Type B pancreatic cell (in vitro differentiated cells): Measurements from ENCODE around the gene STAT6. TPM values are rescaled to one million over a fixed set of nuclear protein-coding genes. Genes with fewer than 3 reads are reported as not detected.

ENCODE experiments used
- DNase-seq: peaks from one replicate; pipeline ENCODE4 v3.0.0; 2021; ENCODE audit warnings: mixed read lengths; ENCODE audit not compliant: unreplicated experiment; ENCODE audit errors: extremely low spot score
- H3K27ac Mint-ChIP-seq: 2 replicates; pipeline ENCODE4 v1.8.0; 2021; ENCODE audit warnings: mild to moderate bottlenecking, mixed read lengths
- H3K27me3 Mint-ChIP-seq: 2 replicates; pipeline ENCODE4 v1.8.0; 2021; ENCODE audit warnings: mixed read lengths
- H3K36me3 Mint-ChIP-seq: 2 replicates; pipeline ENCODE4 v1.8.0; 2021; ENCODE audit warnings: mixed read lengths
- H3K4me1 Mint-ChIP-seq: one replicate; pipeline ENCODE4 v1.8.0; 2021; ENCODE audit warnings: mixed read lengths; ENCODE audit not compliant: unreplicated experiment
- H3K4me3 Mint-ChIP-seq: 2 replicates; pipeline ENCODE4 v1.8.0; 2021; ENCODE audit warnings: mild to moderate bottlenecking, mixed read lengths
- H3K9me3 Mint-ChIP-seq: 2 replicates; pipeline ENCODE4 v1.8.0; 2021; ENCODE audit warnings: mixed read lengths
- total RNA-seq: library from RNA; stranded (reverse); gene quantifications from 2 replicates; pipeline ENCODE4 v1.2.1, GENCODE V29; 2021; ENCODE audit warnings: low replicate concordance
- TF ChIP-seq, protein P1 (sequence below): fragments of 200-600 bp; sonication (generic); conservative IDR thresholded peaks from 2 replicates; pipeline ENCODE4 v1.5.0; 2021; ENCODE audit warnings: antibody characterized with exemption, mild to moderate bottlenecking

STAT6 gene
- total RNA-seq, 1 donor from 2014 or later, result 83.4 TPM

DNA sequence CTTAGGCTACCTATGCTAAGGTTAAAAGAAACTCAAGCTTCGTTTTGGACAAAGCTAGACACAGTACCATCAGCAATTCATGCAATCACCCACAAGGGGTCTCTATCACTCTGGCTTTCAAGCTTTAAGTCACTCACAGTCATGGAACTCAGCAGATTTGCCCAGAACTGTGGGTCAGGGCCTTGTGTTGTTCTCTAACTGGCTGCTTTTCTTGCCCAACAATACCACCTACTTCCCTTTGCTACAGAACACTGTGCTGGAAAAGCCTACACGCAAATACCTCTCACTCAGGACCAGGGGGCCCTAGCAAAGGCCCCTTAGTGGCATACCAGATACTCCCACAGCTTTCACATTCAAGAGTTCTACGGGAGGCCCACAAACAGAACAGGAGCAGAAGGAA lies 41.6 kb downstream of the STAT6 start:
- Mint-ChIP-seq H3K4me3 (no peak overlapping the region), H3K27me3 (no peaks in the 10 kb centered on the region), H3K27ac (peak overlapping the region; percentile 78), H3K36me3 (peaks cover 21% of the 10 kb centered on the region), H3K4me1 (peaks cover 6% of the 10 kb centered on the region), H3K9me3 (no peaks in the 10 kb centered on the region)
- DNase-seq, result no peak
- TF ChIP-seq, protein P1, sequence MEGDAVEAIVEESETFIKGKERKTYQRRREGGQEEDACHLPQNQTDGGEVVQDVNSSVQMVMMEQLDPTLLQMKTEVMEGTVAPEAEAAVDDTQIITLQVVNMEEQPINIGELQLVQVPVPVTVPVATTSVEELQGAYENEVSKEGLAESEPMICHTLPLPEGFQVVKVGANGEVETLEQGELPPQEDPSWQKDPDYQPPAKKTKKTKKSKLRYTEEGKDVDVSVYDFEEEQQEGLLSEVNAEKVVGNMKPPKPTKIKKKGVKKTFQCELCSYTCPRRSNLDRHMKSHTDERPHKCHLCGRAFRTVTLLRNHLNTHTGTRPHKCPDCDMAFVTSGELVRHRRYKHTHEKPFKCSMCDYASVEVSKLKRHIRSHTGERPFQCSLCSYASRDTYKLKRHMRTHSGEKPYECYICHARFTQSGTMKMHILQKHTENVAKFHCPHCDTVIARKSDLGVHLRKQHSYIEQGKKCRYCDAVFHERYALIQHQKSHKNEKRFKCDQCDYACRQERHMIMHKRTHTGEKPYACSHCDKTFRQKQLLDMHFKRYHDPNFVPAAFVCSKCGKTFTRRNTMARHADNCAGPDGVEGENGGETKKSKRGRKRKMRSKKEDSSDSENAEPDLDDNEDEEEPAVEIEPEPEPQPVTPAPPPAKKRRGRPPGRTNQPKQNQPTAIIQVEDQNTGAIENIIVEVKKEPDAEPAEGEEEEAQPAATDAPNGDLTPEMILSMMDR, result peak; percentile 94

GRCh38 chr12:57066245-57066644 lies 44.9 kb downstream of the STAT6 start:
- peaks cover 16% of the 10 kb centered on the region for H3K36me3 Mint-ChIP-seq
- TF ChIP-seq, protein P1, result no peak

DNA sequence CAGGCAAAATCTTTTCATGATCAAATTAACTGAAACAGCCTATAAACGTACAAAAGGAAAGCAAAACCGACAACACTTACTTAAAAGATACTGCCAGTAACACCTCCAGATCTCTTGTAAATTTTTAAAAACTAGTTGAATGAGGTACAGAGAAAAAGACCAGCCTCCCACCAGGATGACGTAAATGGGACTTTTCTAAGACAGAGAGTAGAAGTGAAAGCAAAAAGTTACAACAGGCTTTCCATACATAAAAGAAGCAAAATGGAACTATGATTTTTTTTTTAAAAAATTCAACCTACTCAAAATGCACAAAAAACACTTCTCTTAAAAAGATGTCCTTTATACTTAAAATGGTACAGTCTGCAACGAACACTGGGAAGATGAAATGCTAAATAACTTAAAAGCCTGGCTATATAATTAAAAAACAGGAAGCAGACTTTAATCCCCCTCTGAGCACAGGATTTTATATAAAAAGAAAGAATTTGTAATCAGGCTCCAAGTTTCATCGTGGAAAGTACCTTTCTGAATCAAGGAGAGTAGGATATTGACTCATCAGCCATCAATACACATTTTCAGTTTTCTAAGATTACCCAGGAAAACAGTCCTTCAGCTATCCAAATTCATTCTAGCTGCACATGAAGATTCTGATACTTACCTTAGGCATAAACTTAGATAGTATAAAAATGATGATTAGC lies 47.0 kb downstream of the STAT6 start:
- Mint-ChIP-seq H3K4me1 (no peaks in the 10 kb centered on the region), H3K27me3 (no peaks in the 10 kb centered on the region), H3K9me3 (no peaks in the 10 kb centered on the region), H3K36me3 (peaks cover 14% of the 10 kb centered on the region), H3K27ac (no peak overlapping the region), H3K4me3 (no peak overlapping the region)
- TF ChIP-seq, protein P1, result no peak
- no peak for DNase-seq

More at GRCh38 chr12:57066245-57066644, 44.9 kb downstream of the STAT6 start:
- Mint-ChIP-seq H3K27me3 (no peaks in the 10 kb centered on the region), H3K9me3 (no peaks in the 10 kb centered on the region), H3K4me1 (peaks cover 6% of the 10 kb centered on the region), H3K4me3 (no peak overlapping the region), H3K27ac (no peak overlapping the region)
- DNase-seq, result no peak

DNA sequence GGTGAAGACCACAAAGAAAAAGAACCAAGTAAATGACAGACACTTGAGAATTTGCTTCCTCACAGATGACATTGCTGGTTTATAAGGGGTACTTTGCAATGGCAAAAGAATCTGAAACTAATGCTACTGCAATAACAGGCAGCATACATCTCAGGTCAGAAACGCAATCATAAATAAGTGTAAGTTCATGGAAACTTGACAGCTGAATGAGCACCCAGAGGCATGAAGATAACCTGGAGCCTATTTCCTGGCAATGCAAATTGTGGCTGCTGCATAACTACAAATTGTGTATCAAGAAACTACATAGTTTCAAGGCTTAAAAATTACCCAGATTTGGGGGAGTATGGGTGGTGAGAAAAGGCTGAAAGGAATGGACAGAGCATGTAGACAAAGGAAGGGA lies 52.7 kb downstream of the STAT6 start:
- H3K9me3 Mint-ChIP-seq, result no peaks in the 10 kb centered on the region
- no peaks in the 10 kb centered on the region for H3K4me1 Mint-ChIP-seq
- peaks cover 23% of the 10 kb centered on the region for H3K36me3 Mint-ChIP-seq
- TF ChIP-seq, protein P1, result no peak
- no peaks in the 10 kb centered on the region for H3K27me3 Mint-ChIP-seq
- H3K4me3 Mint-ChIP-seq, result no peak overlapping the region
- DNase-seq, result no peak
- no peak overlapping the region for H3K27ac Mint-ChIP-seq

DNA sequence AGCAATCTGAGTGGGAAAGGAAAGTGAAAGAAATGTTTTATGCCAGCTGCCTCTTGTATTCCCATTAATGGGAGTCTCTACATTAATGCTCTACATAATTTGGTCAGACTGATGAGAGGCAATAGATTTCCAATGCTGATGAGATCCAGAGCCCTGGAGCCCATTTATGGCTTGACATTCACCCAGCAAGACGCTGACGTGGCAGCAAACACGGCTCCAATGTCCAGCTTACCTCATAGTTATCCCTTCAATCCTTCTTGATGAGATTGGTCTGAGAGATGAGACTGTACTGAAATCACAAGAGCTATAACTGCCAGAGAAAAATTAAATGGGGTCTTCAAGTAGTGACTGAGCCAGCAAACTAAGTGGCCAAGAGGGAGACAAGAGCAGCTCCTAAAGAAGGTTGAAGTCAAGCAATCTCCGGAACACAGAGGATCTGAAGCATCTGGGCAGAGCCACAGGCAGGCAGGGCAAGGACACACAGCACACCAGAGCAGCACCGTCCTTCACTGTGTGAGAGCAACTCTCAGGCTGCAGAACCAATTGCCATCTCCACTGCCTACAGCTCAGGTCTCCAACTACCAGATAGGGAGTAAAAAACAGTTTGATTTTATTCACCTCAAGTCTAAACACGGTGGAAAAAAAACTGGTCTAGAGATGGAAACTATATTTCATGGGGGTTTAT lies 54.0 kb downstream of the STAT6 start:
- no peaks in the 10 kb centered on the region for H3K27me3 Mint-ChIP-seq
- no peaks in the 10 kb centered on the region for H3K9me3 Mint-ChIP-seq
- no peak overlapping the region for H3K27ac Mint-ChIP-seq
- no peaks in the 10 kb centered on the region for H3K4me1 Mint-ChIP-seq
- peaks cover 23% of the 10 kb centered on the region for H3K36me3 Mint-ChIP-seq
- H3K4me3 Mint-ChIP-seq, result no peak overlapping the region
- DNase-seq, result no peak
- TF ChIP-seq, protein P1, result no peak
